ENCODE results near the gene FSTL3. TPM values are rescaled to one million over a fixed set of nuclear protein-coding genes. Genes with fewer than 3 reads are reported as not detected.

FSTL3 gene
- polyA plus RNA-seq, 5 donors = 7.0 to 17.2 (median 12.9) TPM

DNA sequence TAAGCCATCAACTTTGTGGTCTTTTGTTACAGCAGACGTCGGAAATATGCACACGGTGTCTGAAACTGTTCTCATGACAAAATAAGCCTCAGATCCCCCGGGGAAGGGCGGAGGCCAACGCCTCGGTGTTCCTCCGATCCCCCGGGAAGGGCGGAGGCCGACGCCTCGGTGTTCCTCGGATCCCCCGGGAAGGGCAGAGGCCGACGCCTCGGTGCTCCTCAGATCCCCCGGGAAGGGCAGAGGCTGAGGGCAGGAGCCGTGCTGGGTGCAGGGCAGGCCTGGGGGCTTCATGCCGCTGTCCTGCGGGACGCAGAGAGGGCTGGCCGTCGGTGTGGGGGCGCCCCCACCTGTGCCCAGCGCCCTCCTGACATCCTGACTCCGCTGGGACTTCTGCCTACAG lies 31.8 kb upstream of the FSTL3 start:
- DNase-seq = no peak

DNA sequence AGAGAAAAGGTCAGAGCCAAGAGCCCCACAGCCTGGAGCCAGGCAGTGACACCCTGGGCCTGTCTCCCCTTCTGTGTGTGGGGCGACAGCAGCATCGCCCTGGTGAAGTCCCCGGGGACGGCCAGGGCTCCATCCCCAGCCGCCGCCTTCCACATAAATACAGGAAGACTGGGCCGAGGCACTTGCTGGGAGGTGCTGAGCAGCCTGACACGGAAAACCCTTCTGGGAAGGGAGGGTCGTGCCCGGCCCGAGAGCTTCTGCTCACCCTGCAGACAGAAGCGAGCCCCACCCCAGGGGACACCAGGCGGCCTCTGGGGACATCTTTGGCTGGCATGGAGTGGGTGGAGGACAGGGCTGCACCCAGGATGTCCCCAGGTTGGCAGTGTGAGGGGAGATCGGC lies 31.4 kb upstream of the FSTL3 start:
- DNase-seq = no peak

- DNase-seq = no peak
Observed at GRCh38 chr19:645912-646778, 30.0 kb upstream of the FSTL3 start.

DNA sequence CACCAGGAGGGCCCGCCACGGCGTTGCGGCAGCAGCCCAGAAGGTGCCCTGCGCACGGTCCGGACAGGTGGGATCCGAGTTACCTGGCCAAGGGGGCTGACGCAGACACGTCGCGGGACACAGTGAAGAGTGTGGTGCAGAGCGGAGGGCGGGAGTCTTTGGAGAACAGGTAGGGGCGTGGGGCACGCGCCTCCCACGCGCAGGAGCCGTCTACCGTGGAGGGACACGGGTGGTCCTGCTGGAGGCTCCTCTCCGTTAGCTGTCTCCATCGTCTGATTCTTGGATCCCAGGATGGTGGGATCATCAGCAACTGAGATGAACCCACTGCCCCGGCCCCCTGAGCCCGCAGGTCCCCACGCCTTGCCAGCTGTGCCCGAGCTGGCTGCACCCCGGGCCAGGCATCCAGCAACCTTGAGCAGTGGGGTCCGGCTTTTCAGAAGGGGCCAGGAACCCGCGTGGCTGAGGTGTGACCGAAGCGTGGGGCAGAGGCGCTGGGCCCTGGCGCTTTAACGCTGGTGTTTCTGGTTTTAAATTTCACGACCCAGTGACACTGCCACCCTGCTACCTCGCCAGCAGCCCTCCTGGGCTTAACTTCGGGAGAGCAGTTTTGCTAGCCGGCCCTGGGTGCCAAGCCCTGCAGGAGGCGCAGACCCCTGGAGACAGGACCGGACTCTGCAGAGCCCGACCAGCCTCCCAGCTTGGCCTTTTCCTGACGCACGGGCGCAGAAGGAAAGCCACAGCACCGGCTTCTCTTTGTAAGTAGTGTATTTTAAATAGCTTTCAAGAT lies 29.2 kb upstream of the FSTL3 start:
- no peak for DNase-seq

- DNase-seq = no peak
Observed at GRCh38 chr19:647566-648284, 28.5 kb upstream of the FSTL3 start.

GRCh38 chr19:648305-648704 lies 27.9 kb upstream of the FSTL3 start:
- no peak for DNase-seq

DNA sequence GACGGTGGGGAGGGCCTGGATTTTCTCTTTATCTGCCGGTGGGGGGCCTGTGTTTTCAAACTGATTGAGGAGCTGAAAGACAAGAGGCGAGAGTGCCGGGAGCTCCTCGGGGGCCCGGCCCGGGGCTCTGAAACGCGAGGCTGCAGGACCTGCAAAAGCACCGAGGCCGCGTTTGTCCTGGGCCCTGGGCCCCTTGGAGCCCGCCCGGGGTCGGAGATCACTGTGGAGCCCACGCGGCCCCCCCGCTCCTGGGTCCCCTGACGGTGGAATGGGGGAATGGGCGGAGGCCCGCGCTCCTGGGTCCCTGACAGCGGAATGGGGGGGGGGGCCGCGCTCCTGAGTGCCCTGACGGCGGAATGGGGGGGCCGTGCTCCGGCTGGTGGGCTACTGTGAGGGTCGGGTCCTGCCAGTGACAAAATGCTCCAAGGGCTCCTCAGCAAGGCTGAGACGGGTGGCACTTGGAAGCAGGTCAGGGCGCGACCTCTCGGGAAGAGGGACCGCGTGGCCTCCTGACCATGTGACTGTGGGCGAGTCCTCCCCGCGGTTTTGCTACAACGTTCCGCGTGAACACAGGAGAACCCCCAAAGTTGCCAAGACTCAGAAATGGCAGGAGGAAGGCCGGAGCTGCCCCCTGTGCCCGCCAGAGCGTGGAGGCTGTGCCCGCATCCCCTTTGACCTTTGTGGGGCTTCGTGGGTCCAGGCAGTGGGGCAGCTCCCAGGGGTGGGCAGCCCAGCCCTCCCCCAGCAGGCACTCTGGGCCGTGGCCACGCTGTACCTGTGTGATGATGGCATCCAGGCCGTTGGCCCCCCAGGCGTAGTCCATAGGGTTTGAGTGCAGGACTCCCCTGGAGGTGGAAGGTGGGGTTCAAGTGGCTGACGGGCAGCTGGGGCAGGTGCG lies 27.0 kb upstream of the FSTL3 start:
- DNase-seq = no peak

DNA sequence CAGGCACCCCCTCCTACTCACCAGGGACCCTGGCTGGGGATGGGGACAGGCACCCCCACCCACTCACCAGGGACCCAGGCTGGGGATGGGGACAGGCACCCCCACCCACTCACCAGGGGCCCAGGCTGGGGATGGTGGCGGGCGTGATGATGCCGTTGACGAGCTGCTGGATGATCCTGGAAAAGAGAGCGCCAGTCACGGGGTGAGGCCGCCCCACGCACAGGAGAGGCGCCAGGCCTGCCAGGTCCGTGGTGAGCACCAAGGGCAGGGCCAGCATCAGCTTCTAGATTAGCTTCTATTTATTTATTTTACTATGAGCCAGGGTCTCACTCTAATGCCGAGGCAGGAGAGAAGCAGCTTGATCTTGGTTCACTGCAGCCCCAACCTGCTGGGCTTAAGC lies 26.1 kb upstream of the FSTL3 start:
- no peak for DNase-seq

DNA sequence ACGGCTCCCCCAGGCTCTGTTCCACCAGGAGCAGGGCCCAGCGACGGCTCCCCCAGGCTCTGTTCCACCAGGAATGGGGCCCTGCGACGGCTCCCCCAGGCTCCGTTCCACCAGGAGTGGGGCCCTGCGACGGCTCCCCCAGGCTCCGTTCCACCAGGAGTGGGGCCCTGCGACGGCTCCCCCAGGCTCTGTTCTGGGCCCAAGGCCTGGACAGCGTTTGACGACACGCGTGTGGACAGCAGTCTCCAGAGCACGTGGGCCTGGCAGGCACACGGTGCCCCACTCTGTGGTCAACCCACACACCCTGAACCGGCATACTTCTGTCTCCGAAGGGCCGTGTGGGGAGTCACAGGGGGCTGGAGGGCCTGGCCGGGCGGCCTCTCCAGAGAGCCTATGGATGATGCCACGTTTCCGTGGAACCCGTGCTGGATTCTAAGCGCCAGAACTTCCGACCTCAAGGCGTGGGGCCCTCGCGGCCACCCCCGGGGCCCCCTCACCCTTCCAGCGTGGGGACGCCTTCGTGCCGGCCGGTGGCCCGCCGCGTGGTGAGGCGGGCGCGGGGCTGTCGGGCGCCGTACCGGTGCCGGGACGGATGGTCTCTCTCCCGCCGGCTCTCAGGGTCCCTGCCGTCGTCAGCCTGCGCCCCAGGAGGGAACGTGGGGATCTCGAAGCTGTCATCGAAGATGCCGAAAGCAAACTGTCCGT lies 24.9 kb upstream of the FSTL3 start:
- no peak for DNase-seq

DNA sequence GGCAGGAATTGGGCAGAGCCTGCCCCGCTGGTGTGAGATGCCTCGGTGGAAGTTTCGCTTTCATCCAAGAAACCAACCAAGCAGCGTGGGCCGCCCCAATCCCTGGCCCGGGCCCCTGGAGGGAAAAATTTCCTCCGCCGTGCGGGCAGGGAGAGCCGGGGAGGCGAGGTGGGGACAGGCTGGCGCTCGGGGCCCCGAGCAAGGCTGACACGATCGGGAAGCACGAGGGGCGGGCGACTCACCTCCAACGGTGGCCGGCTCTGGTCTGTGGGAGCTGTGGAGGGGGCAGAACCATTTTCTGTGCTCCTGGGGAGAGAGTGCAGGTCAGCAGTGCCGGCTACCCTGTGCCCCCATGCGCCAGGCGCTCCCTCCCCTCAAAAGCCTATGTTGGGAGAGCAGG lies 24.2 kb upstream of the FSTL3 start:
- no peak for DNase-seq

DNA sequence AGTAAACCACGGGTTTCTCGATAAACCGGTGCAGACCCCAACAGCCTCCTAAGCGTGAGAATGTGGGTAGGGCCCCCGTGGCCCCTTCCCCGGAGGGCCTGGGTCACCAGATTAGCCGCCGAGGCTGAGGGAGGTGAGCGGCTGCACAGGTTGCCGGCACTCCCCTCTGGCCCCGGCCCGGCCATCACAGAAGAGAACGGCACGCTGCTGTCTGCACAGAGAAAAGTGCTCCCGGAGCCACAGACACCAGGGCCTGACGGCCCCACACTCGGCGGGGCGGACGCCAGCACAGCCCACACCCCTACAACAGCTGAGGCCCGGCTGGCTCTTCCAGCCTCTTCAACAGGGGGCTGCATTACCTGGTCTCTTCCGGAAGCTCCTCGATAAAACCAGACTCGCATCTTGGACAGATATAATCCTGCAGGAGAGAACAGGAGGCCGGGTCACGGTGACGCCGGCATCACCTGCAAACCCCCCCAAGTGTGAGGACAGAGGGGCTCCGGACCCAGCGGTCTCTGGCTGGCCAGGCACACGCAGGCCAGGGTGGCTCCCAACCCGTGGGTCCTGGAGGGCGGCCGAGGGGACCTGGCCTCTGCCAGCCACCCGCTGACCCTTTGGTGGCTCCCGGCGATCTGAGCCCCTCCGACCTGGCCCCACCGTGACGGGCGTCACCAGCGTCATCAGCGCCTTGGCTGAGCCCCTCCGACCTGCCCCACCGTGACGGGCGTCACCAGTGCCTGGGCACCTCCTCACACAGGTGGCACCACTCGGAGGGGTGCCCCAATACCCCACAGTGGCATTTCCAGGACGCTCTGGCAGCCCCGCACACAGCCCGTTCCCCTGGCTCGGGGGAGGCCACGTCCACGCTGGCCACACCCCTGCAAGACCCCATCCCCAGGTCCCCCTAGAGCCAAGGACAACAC lies 23.5 kb upstream of the FSTL3 start:
- DNase-seq = no peak

- DNase-seq = no peak
Observed at GRCh38 chr19:653425-653824, 22.8 kb upstream of the FSTL3 start.

- DNase-seq = no peak
Observed at GRCh38 chr19:655691-656090, 20.5 kb upstream of the FSTL3 start.

DNA sequence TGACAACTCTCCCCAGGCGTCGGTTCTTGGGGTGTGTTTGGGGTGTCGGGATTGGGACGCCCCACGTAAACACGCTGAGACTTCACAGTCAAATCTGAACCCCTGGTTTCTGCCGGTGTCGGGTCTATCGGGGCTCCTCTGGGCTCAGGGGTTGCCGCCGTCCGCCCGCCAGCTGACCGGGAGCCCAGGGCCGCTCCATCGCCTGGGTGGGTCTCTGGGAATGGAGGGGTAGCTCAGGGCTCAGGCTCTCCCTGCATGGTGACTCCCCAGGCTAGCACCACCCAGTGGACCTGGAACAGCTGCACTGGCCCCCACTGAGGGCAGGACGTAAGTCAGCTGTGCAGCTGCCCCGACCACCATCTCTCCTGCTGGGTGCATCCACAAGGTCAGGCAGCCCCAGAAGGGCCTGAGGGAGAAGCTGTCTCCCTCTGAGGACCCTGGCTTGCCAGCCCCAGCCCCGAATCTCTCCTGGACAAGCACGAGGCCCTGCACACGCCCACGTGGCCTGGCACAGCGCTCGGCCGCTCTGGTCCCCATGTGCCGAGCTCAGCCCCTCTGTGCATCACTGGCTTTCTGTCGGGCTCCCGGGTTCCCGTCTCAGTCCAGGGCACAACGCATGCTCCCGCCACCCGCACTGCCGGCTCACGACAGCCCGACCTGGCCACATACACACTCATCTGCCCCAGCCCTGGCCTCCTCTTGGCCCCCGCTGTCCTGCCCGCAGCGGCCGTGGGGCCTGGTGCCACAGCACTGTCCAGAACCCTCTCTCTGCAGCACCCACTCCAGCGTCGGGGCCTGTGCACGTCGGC lies 19.2 kb upstream of the FSTL3 start:
- DNase-seq = no peak

- no peak for DNase-seq
Observed at GRCh38 chr19:657611-658010, 18.6 kb upstream of the FSTL3 start.

- DNase-seq = no peak
Observed at GRCh38 chr19:658059-658839, 17.9 kb upstream of the FSTL3 start.

GRCh38 chr19:658916-659839 lies 17.0 kb upstream of the FSTL3 start:
- no peak for DNase-seq

Data from right lung (tissue), 5 donors.